Measurements from ENCODE around the gene NRAP.

Gene NRAP

DNA sequence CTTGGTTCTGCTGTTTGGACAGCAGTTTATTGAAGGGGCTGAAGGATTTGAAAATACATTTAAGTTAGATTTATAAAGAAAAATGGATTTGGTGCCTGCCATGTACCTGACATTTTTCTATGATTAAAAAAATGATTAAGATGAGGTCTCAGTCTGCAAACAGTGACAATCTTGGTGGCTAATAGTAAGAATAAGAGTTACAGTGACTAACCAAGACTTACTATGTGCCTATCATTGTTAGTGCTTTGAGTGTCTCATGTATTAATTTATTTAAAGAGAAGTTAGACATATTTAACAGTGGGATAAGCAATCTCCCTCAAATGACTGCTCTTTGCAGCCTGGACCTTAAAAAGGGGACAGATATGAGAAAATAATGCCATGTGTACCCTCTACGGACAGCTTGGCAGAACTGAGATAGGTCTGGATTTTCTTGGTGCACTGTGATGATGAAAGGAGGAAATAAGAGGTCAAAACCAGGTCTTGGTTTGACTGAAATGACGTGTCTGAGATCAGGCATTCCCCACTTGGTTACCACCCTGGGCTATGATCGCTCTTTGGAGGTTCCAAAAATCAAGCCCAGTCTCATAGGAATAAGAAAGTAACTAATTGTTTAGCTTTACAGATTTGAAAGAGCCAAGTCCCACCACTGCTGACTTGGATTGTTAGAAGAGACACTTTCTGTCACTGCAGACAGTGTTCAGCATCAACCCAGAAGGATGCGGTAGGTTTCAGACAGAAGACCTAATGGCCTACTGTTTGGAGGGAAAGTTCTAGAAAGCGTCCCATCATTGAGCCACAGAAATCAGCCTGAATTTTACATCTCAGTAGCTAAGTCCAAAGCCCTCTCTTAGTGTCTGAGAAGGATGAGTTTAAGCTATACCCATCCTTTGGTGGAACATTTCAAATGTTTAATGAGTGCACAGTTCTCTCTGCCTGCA is 18.0 kb upstream of the NRAP start:
- Histone ChIP-seq H3K36me3 (ENCODE audit: control insufficient read depth in 2 of 2, insufficient read depth in 1 of 2, low read length in 2 of 2) (peaks cover 3 to 6% of the 10 kb centered on the region in 2 experiments; a peak in 1 of 3 replicates), H3K4me3 (ENCODE audit: low read depth, low read length) (no peak overlapping the region), H3K27ac (ENCODE audit: extremely low read depth, low read depth, low read length) (no peak overlapping the region), H3K4me1 (ENCODE audit: control insufficient read depth, insufficient read depth, low read length) (peaks cover 5% of the 10 kb centered on the region; the same call in 1 of the 2 replicates), H3K9me3 (ENCODE audit: control insufficient read depth, insufficient read depth, low read depth, low read length) (peaks cover 3% of the 10 kb centered on the region; the same call in 1 of the 2 replicates)
- ChIA-PET POLR2A (no interaction called here), CTCF (no interaction called here)
- no peak for TF ChIP-seq ZBTB7A (tag by site-specific recombination; IDR thresholded peaks at IDR 0.05; ENCODE audit: low read depth)
- TF ChIP-seq ZNF660 (tag by site-specific recombination; IDR thresholded peaks at IDR 0.05): peak; percentile 76; the same call in 1 of the 2 replicates
- TF ChIP-seq, protein P1, sequence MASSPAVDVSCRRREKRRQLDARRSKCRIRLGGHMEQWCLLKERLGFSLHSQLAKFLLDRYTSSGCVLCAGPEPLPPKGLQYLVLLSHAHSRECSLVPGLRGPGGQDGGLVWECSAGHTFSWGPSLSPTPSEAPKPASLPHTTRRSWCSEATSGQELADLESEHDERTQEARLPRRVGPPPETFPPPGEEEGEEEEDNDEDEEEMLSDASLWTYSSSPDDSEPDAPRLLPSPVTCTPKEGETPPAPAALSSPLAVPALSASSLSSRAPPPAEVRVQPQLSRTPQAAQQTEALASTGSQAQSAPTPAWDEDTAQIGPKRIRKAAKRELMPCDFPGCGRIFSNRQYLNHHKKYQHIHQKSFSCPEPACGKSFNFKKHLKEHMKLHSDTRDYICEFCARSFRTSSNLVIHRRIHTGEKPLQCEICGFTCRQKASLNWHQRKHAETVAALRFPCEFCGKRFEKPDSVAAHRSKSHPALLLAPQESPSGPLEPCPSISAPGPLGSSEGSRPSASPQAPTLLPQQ (tag by site-specific recombination; IDR thresholded peaks at IDR 0.05): no peak
- no peak for TF ChIP-seq ZNF785 (tag by site-specific recombination; IDR thresholded peaks at IDR 0.05)
- no peak for TF ChIP-seq ZNF747 (tag by site-specific recombination; IDR thresholded peaks at IDR 0.05)

DNA sequence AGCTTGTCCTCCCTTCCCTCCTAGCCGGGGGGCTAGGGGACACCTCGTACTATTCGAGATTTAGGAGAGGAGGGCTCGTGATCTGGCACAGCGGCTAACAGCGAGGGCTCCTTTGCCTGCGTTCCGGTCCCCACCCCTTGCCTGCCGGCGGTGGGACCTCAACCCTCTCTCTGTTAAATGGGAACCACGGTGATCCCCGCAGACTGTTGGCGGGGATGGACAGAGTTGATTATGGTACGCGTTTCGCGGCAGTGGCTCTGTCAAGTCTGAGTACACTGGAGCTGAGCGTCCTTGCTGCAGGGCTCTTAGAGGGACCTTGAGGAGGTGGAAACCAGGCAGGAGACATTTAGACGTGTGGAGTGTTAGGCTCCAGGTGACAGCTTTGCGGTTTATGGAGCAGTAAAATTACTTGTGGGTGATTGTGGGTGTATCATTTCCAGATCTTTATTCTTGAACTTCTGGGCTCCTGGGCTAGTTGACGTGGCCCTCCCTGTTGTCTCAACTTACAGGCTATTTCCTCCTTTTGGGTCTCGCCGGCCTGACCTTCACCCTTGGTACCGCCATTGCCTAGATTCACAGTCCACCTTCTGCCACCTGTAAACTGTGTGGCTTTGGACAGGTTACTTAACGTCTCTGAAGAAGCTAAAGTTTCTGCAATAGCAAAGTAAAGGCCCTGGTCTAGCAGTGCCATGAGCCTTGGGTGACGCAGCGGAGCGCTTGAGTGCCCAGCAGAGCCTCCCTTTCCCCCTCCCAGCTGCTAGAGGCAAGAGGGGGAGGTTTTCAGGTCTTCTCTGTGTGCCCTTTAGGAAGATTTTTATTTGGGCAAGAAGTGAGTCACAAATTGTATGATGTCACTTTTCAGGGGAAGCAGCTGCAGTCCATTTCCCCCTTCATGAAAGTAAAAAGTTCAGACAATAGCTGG is 16.6 kb upstream of the NRAP start:
- peak overlapping the region; percentile 85 for H3K27ac ChIP-seq (ENCODE audit: extremely low read depth, low read depth, low read length)
- peaks cover 3% of the 10 kb centered on the region; the same call in 1 of the 2 replicates for H3K9me3 ChIP-seq (ENCODE audit: control insufficient read depth, insufficient read depth, low read depth, low read length)
- ChIA-PET CTCF (interaction anchor here (1.1 to 2.1 kb wide), 3 partner anchors 9 to 40 kb away, joined by 3 to 5 read pairs (median 5); partner anchors contain the start of gene NRAP), POLR2A (no interaction called here)
- peak overlapping the region; percentile 70 for H3K4me3 ChIP-seq (ENCODE audit: low read depth, low read length)
- peaks cover 5% of the 10 kb centered on the region; the same call in 1 of the 2 replicates for H3K4me1 ChIP-seq (ENCODE audit: control insufficient read depth, insufficient read depth, low read length)
- peaks cover 3 to 6% of the 10 kb centered on the region in 2 experiments; a peak in 1 of 3 replicates for H3K36me3 ChIP-seq (ENCODE audit: control insufficient read depth in 2 of 2, insufficient read depth in 1 of 2, low read length in 2 of 2)
- TF ChIP-seq, protein P2, sequence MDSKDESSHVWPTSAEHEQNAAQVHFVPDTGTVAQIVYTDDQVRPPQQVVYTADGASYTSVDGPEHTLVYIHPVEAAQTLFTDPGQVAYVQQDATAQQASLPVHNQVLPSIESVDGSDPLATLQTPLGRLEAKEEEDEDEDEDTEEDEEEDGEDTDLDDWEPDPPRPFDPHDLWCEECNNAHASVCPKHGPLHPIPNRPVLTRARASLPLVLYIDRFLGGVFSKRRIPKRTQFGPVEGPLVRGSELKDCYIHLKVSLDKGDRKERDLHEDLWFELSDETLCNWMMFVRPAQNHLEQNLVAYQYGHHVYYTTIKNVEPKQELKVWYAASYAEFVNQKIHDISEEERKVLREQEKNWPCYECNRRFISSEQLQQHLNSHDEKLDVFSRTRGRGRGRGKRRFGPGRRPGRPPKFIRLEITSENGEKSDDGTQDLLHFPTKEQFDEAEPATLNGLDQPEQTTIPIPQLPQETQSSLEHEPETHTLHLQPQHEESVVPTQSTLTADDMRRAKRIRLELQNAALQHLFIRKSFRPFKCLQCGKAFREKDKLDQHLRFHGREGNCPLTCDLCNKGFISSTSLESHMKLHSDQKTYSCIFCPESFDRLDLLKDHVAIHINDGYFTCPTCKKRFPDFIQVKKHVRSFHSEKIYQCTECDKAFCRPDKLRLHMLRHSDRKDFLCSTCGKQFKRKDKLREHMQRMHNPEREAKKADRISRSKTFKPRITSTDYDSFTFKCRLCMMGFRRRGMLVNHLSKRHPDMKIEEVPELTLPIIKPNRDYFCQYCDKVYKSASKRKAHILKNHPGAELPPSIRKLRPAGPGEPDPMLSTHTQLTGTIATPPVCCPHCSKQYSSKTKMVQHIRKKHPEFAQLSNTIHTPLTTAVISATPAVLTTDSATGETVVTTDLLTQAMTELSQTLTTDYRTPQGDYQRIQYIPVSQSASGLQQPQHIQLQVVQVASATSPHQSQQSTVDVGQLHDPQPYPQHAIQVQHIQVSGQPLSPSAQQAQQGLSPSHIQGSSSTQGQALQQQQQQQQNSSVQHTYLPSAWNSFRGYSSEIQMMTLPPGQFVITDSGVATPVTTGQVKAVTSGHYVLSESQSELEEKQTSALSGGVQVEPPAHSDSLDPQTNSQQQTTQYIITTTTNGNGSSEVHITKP (tag by site-specific recombination; IDR thresholded peaks at IDR 0.05): 0 out of 2 replicates have a peak, but pooled peaks have one; percentile 34
- TF ChIP-seq ZFHX2 (tag by site-specific recombination; conservative IDR thresholded peaks at IDR 0.05) (peak; percentile 77), ZNF585B (tag by site-specific recombination; IDR thresholded peaks at IDR 0.05) (no peak), ZFP69B (tag by site-specific recombination; IDR thresholded peaks at IDR 0.05) (peak; percentile 46; the same call in 1 of the 2 replicates), ZNF76 (tag by site-specific recombination; IDR thresholded peaks at IDR 0.05; ENCODE audit: borderline replicate concordance, low read depth) (0 out of 2 replicates have a peak, but pooled peaks have one; percentile 21), RBAK (tag by site-specific recombination; IDR thresholded peaks at IDR 0.05) (no peak), KLF9 (tag by site-specific recombination; IDR thresholded peaks at IDR 0.05; ENCODE audit: low read depth) (no peak; the same call in 1 of the 2 replicates), ZNF530 (tag by site-specific recombination; IDR thresholded peaks at IDR 0.05; ENCODE audit: low read depth) (no peak), KLF1 (tag by site-specific recombination; IDR thresholded peaks at IDR 0.05) (no peak), SP7 (tag by site-specific recombination; IDR thresholded peaks at IDR 0.05) (peak; percentile 52; the same call in 1 of the 2 replicates), ZNF654 (tag by site-specific recombination; IDR thresholded peaks at IDR 0.05; ENCODE audit: low read depth) (no peak), ZNF830 (tag by site-specific recombination; IDR thresholded peaks at IDR 0.05; ENCODE audit: low read depth) (no peak), ZNF248 (tag by site-specific recombination; IDR thresholded peaks at IDR 0.05) (no peak), PRDM1 (tag by site-specific recombination; IDR thresholded peaks at IDR 0.05) (peak; percentile 61), MZF1 (tag by site-specific recombination; IDR thresholded peaks at IDR 0.05; ENCODE audit: borderline replicate concordance) (peak; percentile 94; the same call in 1 of the 2 replicates)
- TF ChIP-seq, protein P3, sequence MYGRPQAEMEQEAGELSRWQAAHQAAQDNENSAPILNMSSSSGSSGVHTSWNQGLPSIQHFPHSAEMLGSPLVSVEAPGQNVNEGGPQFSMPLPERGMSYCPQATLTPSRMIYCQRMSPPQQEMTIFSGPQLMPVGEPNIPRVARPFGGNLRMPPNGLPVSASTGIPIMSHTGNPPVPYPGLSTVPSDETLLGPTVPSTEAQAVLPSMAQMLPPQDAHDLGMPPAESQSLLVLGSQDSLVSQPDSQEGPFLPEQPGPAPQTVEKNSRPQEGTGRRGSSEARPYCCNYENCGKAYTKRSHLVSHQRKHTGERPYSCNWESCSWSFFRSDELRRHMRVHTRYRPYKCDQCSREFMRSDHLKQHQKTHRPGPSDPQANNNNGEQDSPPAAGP (tag by site-specific recombination; IDR thresholded peaks at IDR 0.05): no peak
- TF ChIP-seq, protein P4, sequence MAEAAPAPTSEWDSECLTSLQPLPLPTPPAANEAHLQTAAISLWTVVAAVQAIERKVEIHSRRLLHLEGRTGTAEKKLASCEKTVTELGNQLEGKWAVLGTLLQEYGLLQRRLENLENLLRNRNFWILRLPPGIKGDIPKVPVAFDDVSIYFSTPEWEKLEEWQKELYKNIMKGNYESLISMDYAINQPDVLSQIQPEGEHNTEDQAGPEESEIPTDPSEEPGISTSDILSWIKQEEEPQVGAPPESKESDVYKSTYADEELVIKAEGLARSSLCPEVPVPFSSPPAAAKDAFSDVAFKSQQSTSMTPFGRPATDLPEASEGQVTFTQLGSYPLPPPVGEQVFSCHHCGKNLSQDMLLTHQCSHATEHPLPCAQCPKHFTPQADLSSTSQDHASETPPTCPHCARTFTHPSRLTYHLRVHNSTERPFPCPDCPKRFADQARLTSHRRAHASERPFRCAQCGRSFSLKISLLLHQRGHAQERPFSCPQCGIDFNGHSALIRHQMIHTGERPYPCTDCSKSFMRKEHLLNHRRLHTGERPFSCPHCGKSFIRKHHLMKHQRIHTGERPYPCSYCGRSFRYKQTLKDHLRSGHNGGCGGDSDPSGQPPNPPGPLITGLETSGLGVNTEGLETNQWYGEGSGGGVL (tag by site-specific recombination; IDR thresholded peaks at IDR 0.05): peak; percentile 98

Data from HEK293 (cell line).